ENCODE results near the gene SLC11A1. TPM values are rescaled to one million over a fixed set of nuclear protein-coding genes. Genes with fewer than 3 reads are reported as not detected.

SLC11A1 gene
- total and polyA plus RNA-seq, 2 of the 4 experiments (the other 2 are of a cell fraction): under 0.01 to 0.07 TPM

DNA sequence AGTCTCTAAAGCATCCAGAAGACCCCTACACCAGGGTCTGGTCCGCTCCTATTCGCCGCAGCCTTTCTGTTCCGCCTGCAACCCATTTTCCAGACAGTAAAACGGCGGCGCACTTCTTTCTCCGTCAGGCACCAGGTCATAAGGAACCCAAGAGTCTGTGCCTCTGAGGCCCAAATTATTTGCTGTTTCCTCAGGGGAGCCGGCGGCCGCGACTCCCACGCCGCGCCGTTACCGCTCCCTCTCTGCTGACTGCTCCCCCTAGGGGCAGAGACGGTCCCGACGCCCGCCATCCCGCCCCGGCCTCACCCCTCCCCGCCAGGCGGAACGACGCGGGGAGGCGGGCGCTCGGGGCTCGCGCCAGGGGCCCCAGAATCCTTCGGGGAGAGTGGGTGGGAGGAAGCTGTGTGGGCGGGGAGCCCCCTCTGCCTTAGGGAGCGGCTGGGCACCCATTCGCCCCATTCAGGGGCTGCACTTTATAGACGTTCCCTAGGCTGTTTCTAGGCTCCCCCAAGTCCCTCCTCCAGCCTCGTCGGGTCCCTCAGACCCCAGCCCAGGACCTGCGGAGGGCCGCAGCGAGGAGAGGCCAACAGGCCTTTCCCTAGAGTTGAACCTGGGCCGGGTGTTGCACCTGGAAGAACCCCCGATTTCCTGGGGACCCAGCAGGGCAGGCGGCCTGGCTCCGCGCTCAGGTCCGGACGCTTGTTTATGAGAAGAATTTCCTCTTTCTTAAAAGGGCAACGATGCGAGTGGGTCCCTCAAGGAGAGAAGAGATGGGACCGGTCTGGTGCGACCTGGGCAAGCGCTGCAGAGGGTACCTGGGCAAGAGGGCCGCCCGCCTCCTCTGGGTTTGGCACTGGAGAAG, 14.0 kb downstream of the SLC11A1 start (continued):
- TF ChIP-seq CEBPB (IDR thresholded peaks at IDR 0.05; ENCODE audit: low read depth, low read length): no peak
- TF ChIP-seq POLR2A (IDR thresholded peaks at IDR 0.05; ENCODE audit: low read depth, low read length): no peak
- TF ChIP-seq, protein P1, sequence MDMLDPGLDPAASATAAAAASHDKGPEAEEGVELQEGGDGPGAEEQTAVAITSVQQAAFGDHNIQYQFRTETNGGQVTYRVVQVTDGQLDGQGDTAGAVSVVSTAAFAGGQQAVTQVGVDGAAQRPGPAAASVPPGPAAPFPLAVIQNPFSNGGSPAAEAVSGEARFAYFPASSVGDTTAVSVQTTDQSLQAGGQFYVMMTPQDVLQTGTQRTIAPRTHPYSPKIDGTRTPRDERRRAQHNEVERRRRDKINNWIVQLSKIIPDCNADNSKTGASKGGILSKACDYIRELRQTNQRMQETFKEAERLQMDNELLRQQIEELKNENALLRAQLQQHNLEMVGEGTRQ (IDR thresholded peaks at IDR 0.05; ENCODE audit: low read depth, low read length): no peak
